ENCODE measurements around the gene GABPB1.

GABPB1 gene

GRCh38 chr15:50275091-50275490 lies 79.9 kb downstream of the GABPB1 start:
- DNase-seq = no peak

- no peak for DNase-seq
Observed at GRCh38 chr15:50267577-50267976, 87.4 kb downstream of the GABPB1 start.

DNA sequence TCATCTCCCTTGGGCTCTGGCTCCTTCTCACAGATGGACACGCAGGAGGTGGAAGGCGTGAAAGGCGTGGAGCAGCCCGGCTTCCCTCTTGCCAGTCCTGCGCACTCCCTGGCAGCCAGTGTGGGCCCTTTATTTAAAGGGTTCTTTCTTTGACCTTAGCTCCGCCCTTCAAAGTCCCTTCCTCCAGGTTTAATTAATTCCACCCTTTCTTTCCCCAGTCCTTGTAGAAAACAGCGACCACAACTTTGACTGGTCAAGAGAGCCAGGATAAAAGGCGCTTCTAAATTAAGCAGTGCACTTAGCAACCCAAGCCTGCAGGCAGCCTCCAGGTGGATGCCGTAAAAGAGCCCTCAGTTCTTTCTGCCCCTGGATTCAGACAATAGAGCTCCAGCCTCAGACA lies 89.4 kb downstream of the GABPB1 start, which contains the start of gene HDC:
HDC (minus strand) TSS at position 107 of the 400 bp plus-strand sequence; CDS start at position 4, 103 bp downstream.
- no peak for DNase-seq

DNA sequence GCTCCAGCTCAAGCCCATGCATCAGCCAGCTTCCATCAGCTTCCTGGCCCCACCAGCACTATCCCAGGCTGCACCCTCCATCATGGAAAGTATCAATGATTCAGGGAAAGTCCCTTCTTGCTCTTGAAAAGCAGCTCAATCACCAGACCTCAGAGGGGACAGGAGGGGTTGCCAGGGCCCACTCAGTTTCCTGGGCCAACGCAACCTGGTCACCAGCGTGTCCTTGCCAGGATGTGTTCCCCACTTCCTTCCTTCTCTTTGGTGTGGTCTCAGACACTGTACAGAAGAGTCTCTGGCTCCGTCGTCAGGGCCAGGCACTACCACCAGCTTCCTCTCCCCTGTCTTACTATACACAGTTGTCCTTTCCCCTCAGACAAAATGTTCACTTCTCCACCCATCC lies 92.5 kb downstream of the GABPB1 start:
- DNase-seq = peak; percentile 51

DNA sequence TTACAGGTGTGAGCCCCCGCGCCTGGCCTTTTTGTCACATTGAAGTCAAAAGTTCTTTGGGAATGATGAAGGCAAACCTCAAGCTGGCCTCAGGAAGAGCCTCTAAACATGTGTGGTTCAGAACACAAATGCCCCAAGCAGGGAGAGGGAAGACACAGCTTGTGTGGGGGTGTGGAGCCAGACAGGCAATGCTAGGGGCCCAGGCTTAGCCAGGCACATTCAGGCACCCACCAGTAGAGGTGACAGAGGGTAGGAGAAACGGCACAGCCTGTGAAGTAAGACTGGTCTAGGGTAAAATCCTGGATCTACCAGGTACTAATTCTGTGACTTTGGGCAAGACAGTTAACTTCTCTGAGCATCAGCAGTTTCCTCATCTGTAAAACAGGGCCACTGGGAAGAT lies 93.0 kb downstream of the GABPB1 start:
- no peak for DNase-seq

DNA sequence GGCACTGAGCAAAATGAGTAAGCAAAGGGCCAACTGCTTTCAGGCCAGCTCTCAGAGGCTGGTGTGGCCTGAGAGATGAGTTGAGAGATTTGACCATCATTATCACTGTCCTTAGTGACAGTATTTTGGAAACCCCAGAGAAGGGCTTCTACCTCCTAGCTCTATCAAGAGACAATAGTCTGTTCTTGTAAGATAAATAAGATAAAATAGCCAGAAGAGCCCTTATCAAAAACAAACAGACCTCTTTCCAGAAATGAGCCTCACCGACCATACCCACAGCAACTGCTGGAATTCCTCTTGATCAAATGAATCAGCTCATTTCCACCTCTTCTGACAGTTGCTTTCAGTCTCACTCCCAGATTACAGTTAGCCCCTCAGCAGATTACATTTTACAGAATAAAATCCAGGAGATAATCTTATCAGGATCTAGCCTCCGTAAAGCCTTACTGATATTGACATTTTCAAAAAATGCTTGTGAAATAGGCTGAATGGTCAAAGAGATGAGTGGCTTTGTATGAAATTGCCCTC lies 94.0 kb downstream of the GABPB1 start:
- no peak for DNase-seq

DNA sequence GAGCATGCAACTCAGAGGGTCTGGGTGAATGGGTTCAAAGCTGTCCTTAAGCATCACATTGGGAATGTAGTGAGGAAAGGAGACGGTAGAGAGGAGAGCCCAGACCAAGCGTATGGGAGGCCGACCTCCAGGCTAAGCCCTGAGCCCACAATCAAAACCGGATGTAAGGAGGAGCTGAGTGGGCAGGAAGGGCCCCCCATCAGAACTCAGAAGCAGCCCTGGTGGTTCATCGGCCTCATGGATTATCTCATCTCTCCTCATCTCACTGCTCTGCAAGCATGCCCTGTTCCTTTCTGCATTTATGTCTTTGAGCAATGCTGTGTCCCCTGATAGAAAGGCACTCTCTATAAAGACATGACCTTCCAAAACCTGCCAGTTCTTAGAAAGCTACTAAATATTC lies 95.7 kb downstream of the GABPB1 start:
- no peak for DNase-seq

- no peak for DNase-seq
Observed at GRCh38 chr15:50257924-50258323, 97.1 kb downstream of the GABPB1 start.

DNA sequence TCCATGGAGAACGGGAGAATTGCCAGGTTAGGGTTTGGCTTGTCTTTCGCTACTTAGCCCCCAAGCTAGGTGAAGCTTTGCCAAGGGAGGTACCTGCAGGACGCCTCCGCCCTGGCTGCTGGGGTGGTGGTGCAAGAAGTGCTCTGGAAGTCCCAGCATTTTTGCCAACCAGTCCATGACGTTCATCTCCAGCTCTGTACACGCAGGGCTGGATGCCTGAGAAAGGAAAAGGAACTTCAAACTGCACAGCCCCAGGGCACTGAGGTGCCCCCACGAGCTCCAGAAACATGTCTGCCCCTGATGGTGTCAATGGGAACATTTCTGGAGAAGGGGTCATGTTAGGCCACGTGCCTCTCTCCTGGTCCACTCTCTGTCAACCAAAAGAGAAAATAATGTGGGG lies 97.7 kb downstream of the GABPB1 start:
- DNase-seq = no peak

DNA sequence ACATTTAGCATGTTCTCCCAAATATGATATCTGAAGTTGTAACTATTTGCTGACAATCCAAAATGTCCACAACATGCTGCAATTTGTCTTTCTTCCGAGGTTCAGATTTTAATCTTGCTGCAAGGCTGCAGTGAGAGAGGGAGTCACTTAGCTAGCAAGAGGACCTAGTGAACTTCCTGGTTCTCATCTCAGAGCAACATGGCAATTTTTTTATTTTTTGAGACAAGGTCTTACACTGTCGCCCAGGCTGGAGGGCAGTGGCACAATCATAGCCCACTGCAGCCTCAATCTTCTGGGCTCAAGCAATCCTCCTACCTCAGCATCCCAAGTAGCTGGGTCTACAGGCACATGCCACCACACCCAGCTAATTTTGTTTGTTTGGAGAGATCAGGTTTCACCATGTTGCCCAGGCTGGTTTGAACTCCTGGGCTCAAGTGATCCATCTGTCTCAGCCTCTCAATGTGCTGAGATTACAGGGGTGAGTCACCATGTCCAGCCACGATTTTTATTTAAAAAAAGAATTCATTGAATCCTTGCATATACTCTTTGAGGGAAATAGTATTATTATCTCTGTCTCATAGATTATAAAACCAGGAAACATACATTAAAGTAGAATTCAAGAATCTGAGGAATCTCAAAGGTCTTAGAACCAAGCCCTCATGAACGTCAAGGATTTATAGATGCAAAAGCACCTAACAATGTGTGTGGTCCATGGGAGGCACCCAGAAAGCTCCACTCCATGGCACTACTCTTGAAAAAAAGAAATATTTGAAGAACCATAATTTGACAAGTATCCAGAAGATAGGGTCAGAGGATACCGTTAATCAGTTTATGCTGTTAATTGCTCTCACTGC lies 98.6 kb downstream of the GABPB1 start:
- DNase-seq = no peak

DNA sequence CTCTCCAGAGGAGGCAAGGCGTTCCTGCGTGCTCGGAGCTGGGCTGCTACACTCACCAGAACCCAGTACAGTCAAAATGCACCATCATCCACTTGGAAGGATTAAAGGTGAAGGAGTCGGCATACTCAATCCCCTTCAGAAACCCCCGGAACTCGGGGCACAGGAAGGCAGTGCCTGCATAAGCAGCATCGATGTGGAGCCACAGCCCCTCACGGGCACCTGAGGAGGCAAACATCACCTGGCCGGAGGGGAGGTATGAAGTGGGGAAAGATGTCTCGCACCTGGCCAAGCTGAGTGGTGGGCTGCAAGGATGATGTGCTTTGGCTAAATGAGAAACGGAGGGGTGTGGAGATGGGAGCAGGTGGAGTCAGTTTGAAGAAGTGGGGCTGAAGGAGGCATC lies 102.4 kb downstream of the GABPB1 start:
- no peak for DNase-seq

- no peak for DNase-seq
Observed at GRCh38 chr15:50251638-50252182, 103.3 kb downstream of the GABPB1 start.

- no peak for DNase-seq
Observed at GRCh38 chr15:50250760-50251394, 104.1 kb downstream of the GABPB1 start.

- no peak for DNase-seq
Observed at GRCh38 chr15:50249704-50250103, 105.3 kb downstream of the GABPB1 start.

GRCh38 chr15:50248994-50249582 lies 105.9 kb downstream of the GABPB1 start:
- DNase-seq = no peak

- DNase-seq = peak; percentile 63
Observed at GRCh38 chr15:50247819-50248655, 107.0 kb downstream of the GABPB1 start.

DNA sequence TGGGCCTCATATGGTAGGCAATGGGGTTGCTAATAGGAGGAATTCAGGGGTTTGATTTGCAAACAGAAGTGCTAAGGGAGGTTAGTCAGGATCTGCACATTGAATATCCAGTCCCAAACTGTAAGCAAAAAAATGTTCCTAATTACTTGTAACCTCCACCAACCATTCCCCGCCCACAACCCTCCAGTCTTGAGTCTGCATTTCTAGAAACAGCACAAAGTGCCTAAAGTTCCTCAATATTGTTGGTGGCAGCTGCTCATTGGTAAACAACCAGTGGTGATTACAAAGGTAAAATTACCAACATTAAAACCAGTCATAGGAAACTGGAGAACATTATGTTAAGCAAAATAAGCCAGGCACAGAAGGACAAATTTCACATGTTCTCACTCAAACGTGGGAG lies 108.4 kb downstream of the GABPB1 start:
- no peak for DNase-seq

DNA sequence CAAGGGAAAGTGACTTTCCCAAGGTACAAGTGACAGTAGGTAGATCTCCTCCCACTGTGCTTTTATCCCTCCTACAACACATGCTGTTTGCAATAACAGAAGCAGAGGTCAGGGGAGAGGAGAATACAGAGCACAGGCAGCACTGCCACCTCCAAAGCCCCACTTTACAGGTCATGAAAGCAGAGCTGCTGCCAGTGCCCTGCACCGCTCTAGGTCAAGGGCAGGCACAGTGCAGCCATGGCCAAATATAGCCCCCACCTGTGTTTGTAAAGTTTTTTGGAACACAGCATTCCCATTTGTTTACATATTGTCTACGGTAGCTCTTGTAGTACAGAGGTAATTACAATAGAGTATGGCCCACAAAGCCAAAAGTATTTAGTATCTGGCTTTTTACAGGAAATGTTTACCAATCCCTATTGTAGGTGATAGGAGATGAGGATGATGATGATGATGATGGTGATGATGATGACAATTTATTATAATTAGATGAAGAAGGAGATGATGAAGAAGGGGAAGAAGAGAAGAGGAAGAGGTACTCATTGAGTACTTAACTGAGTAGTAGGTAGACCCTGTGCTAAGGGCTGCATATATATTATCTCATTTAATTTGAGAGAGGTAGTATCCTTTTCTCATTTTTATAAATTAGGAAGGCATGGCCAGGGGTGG lies 109.9 kb downstream of the GABPB1 start:
- no peak for DNase-seq

DNA sequence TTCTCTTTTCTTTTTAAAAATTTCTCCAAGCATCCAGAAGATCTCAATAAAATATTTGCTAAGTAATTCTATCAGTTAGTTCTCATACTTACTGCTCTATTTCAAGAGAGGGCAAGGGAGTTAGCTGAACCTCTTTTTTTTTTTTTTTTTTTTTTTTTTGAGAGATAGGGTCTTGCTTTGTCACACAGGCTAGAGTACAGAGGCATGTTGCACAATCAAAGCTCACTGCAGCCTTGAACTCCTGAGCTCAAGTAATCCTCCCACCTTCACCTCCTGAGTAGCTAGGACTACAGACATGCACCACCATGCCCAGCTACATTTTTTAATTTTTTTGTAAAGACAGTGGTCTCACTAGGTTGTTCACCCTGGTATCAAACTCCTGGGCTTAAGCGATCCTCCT lies 110.8 kb downstream of the GABPB1 start:
- DNase-seq = no peak

DNA sequence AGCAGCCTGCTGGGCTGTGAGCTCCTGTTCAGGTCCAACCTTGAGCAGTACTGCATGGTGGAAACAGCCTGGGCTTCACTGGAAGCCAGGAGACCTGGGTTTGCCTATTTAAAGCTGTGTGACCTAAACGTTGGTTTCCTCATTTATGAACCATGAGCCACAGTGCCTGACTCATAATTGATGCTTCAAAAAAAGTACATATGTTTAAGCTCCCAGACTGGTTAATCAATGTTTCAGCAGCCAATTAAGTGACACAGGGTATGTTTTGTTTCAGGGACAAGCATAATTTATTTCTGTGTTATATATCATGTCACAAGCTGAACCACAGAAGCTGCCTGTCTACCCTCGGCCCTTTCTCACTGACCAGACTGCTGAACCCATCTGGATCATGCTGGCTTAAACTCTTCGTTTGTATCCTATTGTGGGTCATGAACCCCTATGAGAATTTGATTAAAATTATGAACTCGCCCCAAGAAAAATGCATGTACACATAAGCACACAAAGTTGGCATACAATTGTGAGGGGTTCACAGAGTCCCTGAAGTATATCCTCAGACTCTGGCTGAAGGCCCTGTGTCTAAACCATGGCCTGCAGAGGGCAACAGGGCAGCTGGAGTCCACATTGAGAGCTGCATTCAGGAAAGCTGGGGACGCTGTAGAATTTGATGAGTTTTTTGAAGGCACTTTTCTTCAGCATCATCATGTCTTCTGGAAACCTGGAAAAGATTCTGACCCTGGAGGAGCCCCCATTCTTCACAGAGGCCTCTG lies 113.1 kb downstream of the GABPB1 start:
- DNase-seq = no peak

GRCh38 chr15:50238255-50238654 lies 116.7 kb downstream of the GABPB1 start:
- no peak for DNase-seq

Data from NK-92 treated with Interleukin-12 subunit alpha and Interleukin-12 subunit beta, amount 100 ng/mL, for 24 hours (cell line).